SK-N-SH (cell line): Measurements from ENCODE around the gene CRISPLD2. TPM values are rescaled to one million over a fixed set of nuclear protein-coding genes. Genes with fewer than 3 reads are reported as not detected.

ENCODE experiments used
- CTCF ChIA-PET: fragments of 300-600, 350-600 bp; formaldehyde crosslinking; extraction: SDS; loops from one replicate; lab custom pipeline; 2021; lab: Yijun Ruan, JAX
- POLR2A ChIA-PET: fragments of 350-600 bp; sonication (Branson Sonifier 250); formaldehyde crosslinking; extraction: SDS; loops from one replicate; lab custom pipeline; 2020; ENCODE audit warnings: antibody characterized with exemption, inconsistent platforms; lab: Yijun Ruan, JAX
- DNase-seq: peaks from one replicate; pipeline ENCODE4 v3.0.0; 2012
- H2AFZ ChIP-seq: fragments of 200-600 bp; sonication (generic); 2 replicates; pipeline ENCODE4 v1.8.1; 2016; ENCODE audit warnings: antibody characterized with exemption, mild to moderate bottlenecking, low read depth
- H3F3A ChIP-seq: fragments of 200-600 bp; sonication (generic); replicated peaks from 2 replicates; pipeline ENCODE3; 2016; ENCODE audit warnings: antibody characterized with exemption, mild to moderate bottlenecking; ENCODE audit not compliant: insufficient read depth
- H3K27ac ChIP-seq, 2 experiments: fragments of 200-500 bp in 1 of 2; fragments of 200-600 bp in 1 of 2; sonication (Bioruptor generic) in 1 of 2; sonication (generic), shearing (Covaris generic) in 1 of 2; 2 replicates each; pipeline versions ENCODE4 v1.5.1 to v1.6.1; 2014 to 2016; ENCODE audit warnings: low read depth in 2 of 2, inconsistent platforms in 1 of 2, low read length in 1 of 2, mild to moderate bottlenecking in 1 of 2, mixed read lengths in 1 of 2
- H3K27me3 ChIP-seq: fragments of 200-600 bp; sonication (generic), shearing (Covaris generic); 2 replicates; pipeline ENCODE4 v1.6.1; 2016; ENCODE audit warnings: mixed run types; ENCODE audit not compliant: insufficient read depth
- H3K36me3 ChIP-seq, 2 experiments: fragments of 200-500 bp in 1 of 2; fragments of 200-600 bp in 1 of 2; sonication (Bioruptor generic) in 1 of 2; sonication (generic) in 1 of 2; replicated peaks in 1 of 2; 2 replicates each; pipeline versions ENCODE3 to v1.5.1; 2014 to 2016; ENCODE audit warnings: low read length in 1 of 2, mild to moderate bottlenecking in 1 of 2; ENCODE audit not compliant: insufficient read depth in 2 of 2, control insufficient read depth in 1 of 2
- H3K4me1 ChIP-seq, 2 experiments: fragments of 200-500 bp in 1 of 2; fragments of 200-600 bp in 1 of 2; sonication (Bioruptor generic) in 1 of 2; sonication (generic), shearing (Covaris generic) in 1 of 2; 2 replicates each; pipeline versions ENCODE4 v1.5.1 to v1.6.1; 2014 to 2016; ENCODE audit warnings: low read depth in 1 of 2, low read length in 1 of 2, mixed run types in 1 of 2; ENCODE audit not compliant: insufficient read depth in 2 of 2, control insufficient read depth in 1 of 2
- H3K4me2 ChIP-seq: fragments of 200-600 bp; sonication (generic), shearing (Covaris generic); 2 replicates; pipeline ENCODE4 v1.6.1; 2017; ENCODE audit warnings: mixed run types
- H3K4me3 ChIP-seq, 2 experiments: fragments of 200-500 bp in 1 of 2; fragments of 200-600 bp in 1 of 2; sonication (Bioruptor generic) in 1 of 2; sonication (generic), shearing (Covaris generic) in 1 of 2; 2 replicates each; pipeline versions ENCODE4 v1.5.1 to v1.8.1; 2014 to 2016; ENCODE audit warnings: low read depth in 2 of 2, inconsistent platforms in 1 of 2, low read length in 1 of 2, mild to moderate bottlenecking in 1 of 2, mixed read lengths in 1 of 2, moderate library complexity in 1 of 2
- H3K79me2 ChIP-seq: fragments of 200-600 bp; sonication (generic); 2 replicates; pipeline ENCODE4 v1.8.1; 2017; ENCODE audit warnings: mild to moderate bottlenecking; ENCODE audit not compliant: insufficient read depth
- H3K9ac ChIP-seq: fragments of 200-600 bp; sonication (generic); 2 replicates; pipeline ENCODE4 v1.6.1; 2017; ENCODE audit warnings: mixed run types
- H3K9me2 ChIP-seq: fragments of 200-600 bp; sonication (generic); 2 replicates; pipeline ENCODE4 v1.6.1; 2017; ENCODE audit warnings: mixed run types
- H3K9me3 ChIP-seq: fragments of 200-600 bp; sonication (generic); 2 replicates; pipeline ENCODE4 v1.6.1; 2017; ENCODE audit warnings: mixed run types, mild to moderate bottlenecking, moderate library complexity
- H4K20me1 ChIP-seq: fragments of 200-600 bp; sonication (generic); 2 replicates; pipeline ENCODE4 v1.6.1; 2017; ENCODE audit warnings: mild to moderate bottlenecking, mixed run types; ENCODE audit not compliant: insufficient read depth
- CHD2 ChIP-seq: fragments of 150-350 bp; IDR thresholded peaks from 2 replicates; pipeline ENCODE4 v1.6.1; 2018; ENCODE audit warnings: low read length; ENCODE audit not compliant: partially characterized antibody
- ELF1 ChIP-seq: IDR thresholded peaks from 2 replicates; pipeline ENCODE4 v1.4.0; 2012
- FOSL2 ChIP-seq: IDR thresholded peaks from 2 replicates; pipeline ENCODE4 v1.4.0; 2012; ENCODE audit warnings: low read depth, mild to moderate bottlenecking, moderate library complexity, borderline replicate concordance
- FOXJ3 ChIP-seq: sonication (generic); formaldehyde crosslinking; IDR thresholded peaks from 2 replicates; pipeline ENCODE4 v1.5.1; 2020; ENCODE audit warnings: mild to moderate bottlenecking, missing genetic modification reagents
- MEF2A ChIP-seq: IDR thresholded peaks from 2 replicates; pipeline ENCODE4 v1.4.0; 2012; ENCODE audit warnings: low read depth, borderline replicate concordance
- MXI1 ChIP-seq: IDR thresholded peaks from 2 replicates; pipeline ENCODE4 v1.6.1; 2012; ENCODE audit warnings: mild to moderate bottlenecking, low read depth, low read length, improper control_type of control experiment
- NRF1 ChIP-seq: IDR thresholded peaks from 2 replicates; pipeline ENCODE4 v1.6.1; 2012; ENCODE audit warnings: low read depth, mild to moderate bottlenecking, low read length
- RAD21 ChIP-seq: IDR thresholded peaks from 2 replicates; pipeline ENCODE4 v1.6.1; 2012; ENCODE audit warnings: mild to moderate bottlenecking, low read length
- RXRA ChIP-seq: IDR thresholded peaks from 2 replicates; pipeline ENCODE4 v1.4.0; 2012; ENCODE audit warnings: low read depth, mild to moderate bottlenecking, borderline replicate concordance
- SMC3 ChIP-seq: IDR thresholded peaks from 2 replicates; pipeline ENCODE4 v1.6.1; 2012; ENCODE audit warnings: low read depth, low read length, improper control_type of control experiment
- TAF1 ChIP-seq: IDR thresholded peaks from 2 replicates; pipeline ENCODE4 v1.6.1; 2012; ENCODE audit warnings: low read depth, mild to moderate bottlenecking, low read length, moderate library complexity, borderline replicate concordance
- TCF12 ChIP-seq: IDR thresholded peaks from 2 replicates; pipeline ENCODE4 v1.4.0; 2012
- TEAD4 ChIP-seq: IDR thresholded peaks from 2 replicates; pipeline ENCODE4 v1.4.0; 2012; ENCODE audit warnings: mild to moderate bottlenecking, borderline replicate concordance; ENCODE audit not compliant: insufficient read depth
- YY1 ChIP-seq: IDR thresholded peaks from 2 replicates; pipeline ENCODE4 v1.4.0; 2012; ENCODE audit warnings: low read depth, mild to moderate bottlenecking
- WGBS: methylation state at CpG from one replicate; pipeline ENCODE4 v1.1.6; 2017; ENCODE audit warnings: low lambda C conversion rate; 5-methylcytosine and 5-hydroxymethylcytosine counted together
- polyA plus RNA-seq, 3 experiments: library from polyadenylated mRNA; depleted of rRNA; stranded (reverse); fragments of >200 nt; gene quantifications; 2 replicates each; pipeline ENCODE4 v1.2.3, GENCODE V29; 2012
- TF ChIP-seq, protein P1 (sequence below): IDR thresholded peaks from 2 replicates; pipeline ENCODE4; 2012
- TF ChIP-seq, protein P2 (sequence below): fragments of 150-350 bp; IDR thresholded peaks from 2 replicates; pipeline ENCODE4 v1.6.1; 2017; ENCODE audit warnings: antibody characterized with exemption, low read length, low read depth, borderline replicate concordance
- TF ChIP-seq, protein P3 (sequence below): IDR thresholded peaks from 2 replicates; pipeline ENCODE4 v1.4.0; 2012; ENCODE audit warnings: low read depth
- TF ChIP-seq, protein P4 (sequence below): IDR thresholded peaks from 2 replicates; pipeline ENCODE4 v1.6.1; 2012; ENCODE audit warnings: mild to moderate bottlenecking, low read depth, low read length, moderate library complexity
- TF ChIP-seq, protein P5 (sequence below): IDR thresholded peaks from 2 replicates; pipeline ENCODE4 v1.4.0; 2012; ENCODE audit warnings: low read depth, borderline replicate concordance

CRISPLD2 gene
- polyA plus RNA-seq, 1 of the 3 experiments (the other 2 are of a cell fraction), result 6.3 TPM

DNA sequence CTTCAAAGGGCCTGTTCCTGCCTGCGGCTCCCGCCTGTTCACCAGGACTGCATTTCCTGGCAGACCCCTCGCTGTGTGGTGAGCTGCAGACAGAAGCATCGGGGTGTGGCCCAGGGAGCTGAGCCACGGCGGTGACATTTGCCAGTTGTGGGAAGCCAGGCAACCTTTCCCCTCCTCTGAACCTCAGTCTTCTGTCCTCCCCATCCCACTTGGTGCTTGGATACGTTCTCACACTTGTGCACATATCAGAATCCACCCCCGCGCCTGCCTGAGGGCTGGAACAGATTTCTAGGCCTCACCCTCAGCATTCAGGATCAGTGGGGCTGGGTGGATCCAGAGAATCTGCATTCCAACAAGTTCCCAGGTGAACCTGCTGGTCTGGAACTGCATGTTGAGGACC is 63.5 kb downstream of the CRISPLD2 start:
- TF ChIP-seq, protein P1, sequence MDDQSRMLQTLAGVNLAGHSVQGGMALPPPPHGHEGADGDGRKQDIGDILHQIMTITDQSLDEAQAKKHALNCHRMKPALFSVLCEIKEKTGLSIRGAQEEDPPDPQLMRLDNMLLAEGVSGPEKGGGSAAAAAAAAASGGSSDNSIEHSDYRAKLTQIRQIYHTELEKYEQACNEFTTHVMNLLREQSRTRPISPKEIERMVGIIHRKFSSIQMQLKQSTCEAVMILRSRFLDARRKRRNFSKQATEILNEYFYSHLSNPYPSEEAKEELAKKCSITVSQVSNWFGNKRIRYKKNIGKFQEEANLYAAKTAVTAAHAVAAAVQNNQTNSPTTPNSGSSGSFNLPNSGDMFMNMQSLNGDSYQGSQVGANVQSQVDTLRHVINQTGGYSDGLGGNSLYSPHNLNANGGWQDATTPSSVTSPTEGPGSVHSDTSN, result no peak
- TF ChIP-seq YY1 (no peak), ELF1 (no peak), FOSL2 (no peak), TCF12 (no peak), TAF1 (no peak), MXI1 (no peak), NRF1 (no peak), CHD2 (no peak), SMC3 (no peak), RXRA (no peak), RAD21 (no peak), MEF2A (no peak), FOXJ3 (CRISPR knock-in tag) (no peak), TEAD4 (no peak)
- TF ChIP-seq, protein P2, sequence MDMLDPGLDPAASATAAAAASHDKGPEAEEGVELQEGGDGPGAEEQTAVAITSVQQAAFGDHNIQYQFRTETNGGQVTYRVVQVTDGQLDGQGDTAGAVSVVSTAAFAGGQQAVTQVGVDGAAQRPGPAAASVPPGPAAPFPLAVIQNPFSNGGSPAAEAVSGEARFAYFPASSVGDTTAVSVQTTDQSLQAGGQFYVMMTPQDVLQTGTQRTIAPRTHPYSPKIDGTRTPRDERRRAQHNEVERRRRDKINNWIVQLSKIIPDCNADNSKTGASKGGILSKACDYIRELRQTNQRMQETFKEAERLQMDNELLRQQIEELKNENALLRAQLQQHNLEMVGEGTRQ, result no peak
- TF ChIP-seq, protein P3, sequence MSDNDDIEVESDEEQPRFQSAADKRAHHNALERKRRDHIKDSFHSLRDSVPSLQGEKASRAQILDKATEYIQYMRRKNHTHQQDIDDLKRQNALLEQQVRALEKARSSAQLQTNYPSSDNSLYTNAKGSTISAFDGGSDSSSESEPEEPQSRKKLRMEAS, result no peak
- TF ChIP-seq, protein P4, sequence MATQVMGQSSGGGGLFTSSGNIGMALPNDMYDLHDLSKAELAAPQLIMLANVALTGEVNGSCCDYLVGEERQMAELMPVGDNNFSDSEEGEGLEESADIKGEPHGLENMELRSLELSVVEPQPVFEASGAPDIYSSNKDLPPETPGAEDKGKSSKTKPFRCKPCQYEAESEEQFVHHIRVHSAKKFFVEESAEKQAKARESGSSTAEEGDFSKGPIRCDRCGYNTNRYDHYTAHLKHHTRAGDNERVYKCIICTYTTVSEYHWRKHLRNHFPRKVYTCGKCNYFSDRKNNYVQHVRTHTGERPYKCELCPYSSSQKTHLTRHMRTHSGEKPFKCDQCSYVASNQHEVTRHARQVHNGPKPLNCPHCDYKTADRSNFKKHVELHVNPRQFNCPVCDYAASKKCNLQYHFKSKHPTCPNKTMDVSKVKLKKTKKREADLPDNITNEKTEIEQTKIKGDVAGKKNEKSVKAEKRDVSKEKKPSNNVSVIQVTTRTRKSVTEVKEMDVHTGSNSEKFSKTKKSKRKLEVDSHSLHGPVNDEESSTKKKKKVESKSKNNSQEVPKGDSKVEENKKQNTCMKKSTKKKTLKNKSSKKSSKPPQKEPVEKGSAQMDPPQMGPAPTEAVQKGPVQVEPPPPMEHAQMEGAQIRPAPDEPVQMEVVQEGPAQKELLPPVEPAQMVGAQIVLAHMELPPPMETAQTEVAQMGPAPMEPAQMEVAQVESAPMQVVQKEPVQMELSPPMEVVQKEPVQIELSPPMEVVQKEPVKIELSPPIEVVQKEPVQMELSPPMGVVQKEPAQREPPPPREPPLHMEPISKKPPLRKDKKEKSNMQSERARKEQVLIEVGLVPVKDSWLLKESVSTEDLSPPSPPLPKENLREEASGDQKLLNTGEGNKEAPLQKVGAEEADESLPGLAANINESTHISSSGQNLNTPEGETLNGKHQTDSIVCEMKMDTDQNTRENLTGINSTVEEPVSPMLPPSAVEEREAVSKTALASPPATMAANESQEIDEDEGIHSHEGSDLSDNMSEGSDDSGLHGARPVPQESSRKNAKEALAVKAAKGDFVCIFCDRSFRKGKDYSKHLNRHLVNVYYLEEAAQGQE, result no peak
- TF ChIP-seq, protein P5, sequence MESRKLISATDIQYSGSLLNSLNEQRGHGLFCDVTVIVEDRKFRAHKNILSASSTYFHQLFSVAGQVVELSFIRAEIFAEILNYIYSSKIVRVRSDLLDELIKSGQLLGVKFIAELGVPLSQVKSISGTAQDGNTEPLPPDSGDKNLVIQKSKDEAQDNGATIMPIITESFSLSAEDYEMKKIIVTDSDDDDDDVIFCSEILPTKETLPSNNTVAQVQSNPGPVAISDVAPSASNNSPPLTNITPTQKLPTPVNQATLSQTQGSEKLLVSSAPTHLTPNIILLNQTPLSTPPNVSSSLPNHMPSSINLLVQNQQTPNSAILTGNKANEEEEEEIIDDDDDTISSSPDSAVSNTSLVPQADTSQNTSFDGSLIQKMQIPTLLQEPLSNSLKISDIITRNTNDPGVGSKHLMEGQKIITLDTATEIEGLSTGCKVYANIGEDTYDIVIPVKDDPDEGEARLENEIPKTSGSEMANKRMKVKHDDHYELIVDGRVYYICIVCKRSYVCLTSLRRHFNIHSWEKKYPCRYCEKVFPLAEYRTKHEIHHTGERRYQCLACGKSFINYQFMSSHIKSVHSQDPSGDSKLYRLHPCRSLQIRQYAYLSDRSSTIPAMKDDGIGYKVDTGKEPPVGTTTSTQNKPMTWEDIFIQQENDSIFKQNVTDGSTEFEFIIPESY, result no peak
- Histone ChIP-seq H3K9me2 (no peaks in the 10 kb centered on the region), H3K27me3 (no peaks in the 10 kb centered on the region), H3F3A (peaks cover 15% of the 10 kb centered on the region), H3K27ac (no peak overlapping the region), H3K9me3 (no peaks in the 10 kb centered on the region), H3K4me2 (no peak overlapping the region), H3K4me1 (no peaks in the 10 kb centered on the region; a peak in 1 of 4 replicates), H3K9ac (no peak overlapping the region), H3K36me3 (peaks cover 0 to 5% of the 10 kb centered on the region in 2 experiments), H2AFZ (no peak overlapping the region), H3K79me2 (no peaks in the 10 kb centered on the region), H4K20me1 (no peaks in the 10 kb centered on the region), H3K4me3 (no peak overlapping the region)
- ChIA-PET CTCF (interaction anchor here (0.9 kb wide), 1 partner anchor 88 kb away, joined by 4 read pairs; no protein-coding TSS in a partner anchor), POLR2A (no interaction called here)
- no peak for DNase-seq
- 94% methylated on average over 8 of the region's 9 CpGs for WGBS
